Activated naive CD8-positive, alpha-beta T cell treated with anti-CD3 and anti-CD28 coated beads, Interleukin-2, amount 50 U/mL, for 16 hours (primary cell): Measurements from ENCODE around the gene BANK1.

Source experiments
- DNase-seq: peaks from one replicate; pipeline ENCODE4 v3.0.0-alpha.2; 2020; ENCODE audit warnings: low read depth, low spot score

The BANK1 gene

DNA sequence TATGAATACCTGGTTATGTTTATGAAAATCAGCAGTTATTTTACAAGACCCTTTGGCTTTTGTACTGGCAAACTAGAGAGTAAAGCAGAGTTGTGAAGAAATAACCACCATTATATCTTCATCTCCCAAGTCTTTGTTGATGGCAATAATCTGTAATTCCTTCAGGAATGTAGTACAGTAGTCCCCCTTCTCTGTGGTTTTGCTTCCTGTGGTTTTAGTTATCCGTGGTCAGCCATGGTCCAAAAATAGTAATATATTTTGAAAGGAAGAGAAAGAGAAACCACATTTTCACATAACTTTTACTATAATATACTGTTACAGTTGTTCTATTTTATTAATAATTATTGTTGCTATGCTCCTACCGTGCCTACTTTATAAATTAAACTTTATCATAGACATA is 27.8 kb downstream of the BANK1 start:
- DNase-seq: no peak

DNA sequence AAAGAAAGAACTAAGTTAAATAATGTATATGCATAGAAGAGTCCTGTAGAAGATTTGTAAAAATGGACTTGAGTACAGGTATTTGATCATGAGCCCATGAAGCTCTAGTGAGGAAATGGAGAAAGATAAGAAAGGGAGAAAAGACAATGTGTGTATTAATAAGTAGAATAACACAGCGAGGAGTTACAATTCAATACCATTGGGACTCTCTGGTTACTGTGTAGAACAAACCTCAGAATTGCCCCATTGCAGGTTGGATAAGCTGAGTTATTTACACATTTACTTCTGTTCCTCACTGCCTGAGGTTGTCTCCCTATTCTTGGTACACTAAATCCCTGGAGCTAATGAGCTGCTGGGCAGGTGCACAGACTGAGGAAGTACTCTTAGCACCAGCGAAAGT is 33.3 kb downstream of the BANK1 start:
- no peak for DNase-seq

DNA sequence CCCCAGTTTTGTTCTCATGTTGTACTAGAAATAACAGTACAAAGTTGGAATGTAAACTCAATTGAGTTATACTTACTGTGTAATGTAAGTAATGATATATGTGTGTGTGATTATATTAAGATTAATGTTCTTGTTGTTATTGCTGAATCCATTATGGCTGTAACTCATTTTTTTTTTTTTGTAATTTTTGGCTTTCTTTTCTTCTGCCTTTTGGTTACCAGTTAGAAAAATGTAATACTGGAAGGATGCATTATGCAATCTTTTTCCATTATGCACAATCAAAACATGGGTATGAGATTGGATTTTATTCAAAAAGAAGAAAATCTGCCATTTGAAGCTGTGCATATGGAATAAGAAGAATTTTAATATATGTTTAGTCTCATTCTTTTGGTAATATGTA is 34.0 kb downstream of the BANK1 start:
- DNase-seq: no peak

DNA sequence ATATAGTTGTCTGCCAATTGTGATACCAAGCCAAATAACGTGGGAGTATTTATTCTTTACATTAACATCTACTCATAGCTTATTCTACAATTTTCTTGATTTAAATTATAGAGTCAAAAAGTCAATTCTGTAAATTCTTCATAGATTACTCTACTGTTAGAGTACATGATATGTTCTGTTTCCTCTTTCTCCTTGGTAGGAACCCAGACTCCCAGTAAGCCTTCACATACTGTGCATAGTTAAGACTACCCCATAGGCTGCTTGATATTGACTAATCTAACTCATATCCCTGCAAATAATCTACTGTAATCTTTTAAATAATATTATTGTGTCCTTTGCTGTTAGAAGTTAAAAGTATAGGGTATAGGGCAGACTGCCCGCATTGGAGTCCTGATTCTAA is 35.4 kb downstream of the BANK1 start:
- DNase-seq: no peak

GRCh38 chr4:101831816-101832215 is 41.3 kb downstream of the BANK1 start:
- DNase-seq: no peak

- no peak for DNase-seq
These were observed 43.0 kb downstream of the BANK1 start for GRCh38 chr4:101833480-101833879.

GRCh38 chr4:101835121-101835904 is 44.8 kb downstream of the BANK1 start:
- no peak for DNase-seq

DNA sequence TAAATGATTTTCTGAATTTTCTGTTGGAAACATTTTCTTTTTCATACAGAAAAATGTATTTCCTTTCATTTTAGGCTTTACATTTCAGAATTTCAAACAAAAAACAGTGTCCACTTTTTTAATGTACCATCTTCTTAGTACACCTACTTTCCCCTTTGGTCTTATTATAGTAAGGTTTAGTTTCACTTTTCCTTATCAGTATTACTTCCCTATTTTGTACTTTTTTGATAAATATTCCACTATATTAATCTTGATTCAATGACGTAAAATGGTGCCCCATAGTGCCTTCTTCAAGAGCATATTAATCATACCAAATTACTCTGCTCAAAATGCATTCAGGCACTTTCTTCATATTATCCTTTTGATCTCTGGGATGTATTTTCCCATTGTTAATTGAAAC is 52.5 kb downstream of the BANK1 start:
- no peak for DNase-seq

DNA sequence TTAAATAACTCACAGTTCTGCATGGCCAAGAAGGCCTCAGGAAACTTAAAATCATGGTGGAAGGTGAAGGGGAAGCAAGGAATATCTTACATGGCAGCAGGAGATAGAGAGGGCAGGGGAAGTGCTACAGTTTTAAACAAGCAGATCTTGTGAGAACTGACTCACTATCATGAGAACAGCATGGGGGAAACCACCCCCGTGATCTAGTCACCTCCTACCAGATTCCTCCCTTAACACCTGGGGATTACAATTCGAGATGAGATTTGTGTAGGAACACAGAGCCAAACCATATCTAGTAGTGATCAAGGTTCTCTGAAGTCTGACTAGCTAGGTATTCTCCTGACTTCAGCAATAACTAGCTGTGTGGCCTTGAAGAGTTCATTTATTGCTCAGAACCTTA is 56.0 kb downstream of the BANK1 start:
- no peak for DNase-seq

GRCh38 chr4:101850698-101851097 is 60.2 kb downstream of the BANK1 start:
- no peak for DNase-seq

DNA sequence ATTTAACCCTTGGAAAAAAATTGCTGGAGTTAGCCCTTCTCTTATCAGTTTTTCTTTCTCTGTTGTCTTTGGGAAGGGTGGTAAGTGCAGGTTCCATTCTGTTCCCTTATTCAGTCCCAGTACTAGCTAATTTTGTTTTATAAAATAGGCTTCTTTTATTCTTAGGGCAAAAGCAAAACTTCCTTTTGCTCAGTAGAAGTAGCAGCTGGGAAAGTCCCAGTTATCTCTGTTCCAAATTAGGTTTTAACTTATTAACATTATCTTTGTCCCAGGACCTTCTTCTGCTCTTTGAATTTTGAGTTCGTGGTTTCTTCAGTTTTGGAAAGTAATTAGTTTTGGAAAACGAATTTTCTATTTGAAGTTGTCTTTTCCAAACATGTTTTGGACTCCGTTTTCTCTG is 61.1 kb downstream of the BANK1 start:
- DNase-seq: no peak

DNA sequence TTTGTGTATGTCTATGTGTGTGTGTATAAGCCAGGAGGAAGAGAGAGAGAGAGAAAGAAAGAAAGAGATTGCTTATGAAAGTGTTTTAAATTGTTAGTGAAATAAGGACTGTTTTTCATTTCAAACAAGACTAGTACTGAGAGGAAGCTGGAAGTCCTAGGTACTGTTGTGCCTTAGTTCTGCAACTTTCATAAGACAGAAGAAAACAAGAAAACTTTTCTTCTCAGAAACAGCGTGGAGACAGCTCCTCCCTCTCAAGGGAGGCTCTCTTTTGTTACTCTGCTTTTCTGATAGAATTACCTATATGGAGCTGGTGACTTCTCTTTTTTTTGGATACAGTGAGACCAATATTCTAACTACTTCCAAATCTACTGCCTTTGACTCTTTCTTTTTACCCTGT is 62.5 kb downstream of the BANK1 start:
- DNase-seq: no peak

- DNase-seq: no peak
These were observed 63.2 kb downstream of the BANK1 start for GRCh38 chr4:101853691-101854090.

GRCh38 chr4:101855239-101855638 is 64.7 kb downstream of the BANK1 start:
- DNase-seq: no peak

- no peak for DNase-seq
These were observed 65.6 kb downstream of the BANK1 start for GRCh38 chr4:101856149-101856548.

- DNase-seq: no peak
These were observed 66.6 kb downstream of the BANK1 start for GRCh38 chr4:101857176-101857575.

GRCh38 chr4:101858641-101859040 is 68.1 kb downstream of the BANK1 start:
- DNase-seq: no peak

- no peak for DNase-seq
These were observed 72.1 kb downstream of the BANK1 start for GRCh38 chr4:101862595-101862994.

DNA sequence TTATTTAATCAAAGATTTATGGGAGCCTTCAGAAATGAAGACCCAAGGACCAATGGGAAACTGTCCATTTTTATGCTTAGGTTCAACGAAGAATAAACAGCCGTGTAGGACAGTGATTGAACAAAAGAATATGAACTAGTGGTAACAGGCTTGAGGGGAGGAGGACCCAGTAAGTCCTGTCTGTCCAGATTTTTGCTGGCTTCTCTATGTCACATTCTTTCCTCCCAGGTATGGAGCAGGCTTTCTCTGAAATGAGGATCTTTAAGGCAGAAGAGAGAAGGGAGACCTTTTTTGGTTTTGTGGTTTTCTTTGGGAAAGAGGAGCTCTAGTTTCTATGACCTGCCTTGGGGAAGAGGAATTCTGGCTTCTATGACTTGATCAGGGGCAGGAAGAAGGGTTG is 74.1 kb downstream of the BANK1 start:
- no peak for DNase-seq

- DNase-seq: no peak
These were observed 75.1 kb downstream of the BANK1 start for GRCh38 chr4:101865501-101866062.

GRCh38 chr4:101870874-101871273 is 80.3 kb downstream of the BANK1 start:
- DNase-seq: no peak

DNA sequence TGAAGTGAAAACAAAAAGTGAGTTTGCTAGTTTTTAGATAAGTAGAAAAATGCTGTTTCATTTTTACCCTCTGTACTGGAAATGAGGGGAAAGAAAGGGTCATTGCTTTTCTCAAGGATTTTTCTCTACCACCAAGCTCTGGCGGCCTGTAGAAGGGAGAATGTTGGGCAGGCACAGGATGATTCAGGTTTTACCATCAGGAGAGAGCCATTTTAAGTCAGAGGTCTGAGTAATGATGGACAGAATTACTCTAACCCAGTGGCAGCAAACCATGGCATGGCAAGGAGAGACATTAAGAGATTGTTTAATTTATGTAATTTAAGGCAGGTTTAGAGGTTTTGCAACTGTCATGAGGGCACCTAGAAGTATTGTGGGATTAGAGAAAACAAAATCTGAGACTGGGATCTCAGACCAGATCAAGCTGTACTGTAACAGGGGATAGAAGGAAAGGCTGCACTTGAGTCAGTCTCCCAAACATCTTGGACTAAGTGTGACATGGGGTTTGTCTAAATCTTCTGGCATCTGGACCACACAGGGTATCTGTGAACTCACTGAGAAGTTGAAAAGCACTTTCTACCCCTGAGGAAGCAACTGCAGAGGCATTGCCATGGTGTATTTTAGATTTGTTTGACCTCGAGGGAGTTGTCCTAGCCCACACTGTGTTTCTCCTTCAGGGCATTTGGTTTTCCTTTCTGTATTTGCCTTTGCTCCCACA is 81.6 kb downstream of the BANK1 start:
- DNase-seq: no peak

GRCh38 chr4:101885574-101885973 is 95.0 kb downstream of the BANK1 start:
- DNase-seq: no peak
